Prostate gland (tissue), 2 donors: ENCODE results near the gene ZCCHC7.

Experiments
- CTCF ChIP-seq, 4 experiments: fragments of 200-600 bp in 2 of 4; fragments of 450-650 bp in 2 of 4; sonication (generic) in 2 of 4; IDR thresholded peaks; 1 replicate in 3 of 4; 2 replicates in 1 of 4; pipeline ENCODE4 v1.5.1; 2016 to 2019; ENCODE audit warnings: antibody characterized with exemption in 4 of 4, mild to moderate bottlenecking in 2 of 4, moderate library complexity in 2 of 4
- POLR2A ChIP-seq: fragments of 450-650 bp; IDR thresholded peaks from one replicate; pipeline ENCODE4 v1.6.1; 2016; ENCODE audit warnings: antibody characterized with exemption, mild to moderate bottlenecking
- POLR2AphosphoS5 ChIP-seq: sonication (generic); formaldehyde crosslinking; IDR thresholded peaks from one replicate; pipeline ENCODE4 v1.6.1; 2017; ENCODE audit warnings: antibody characterized with exemption

- TF ChIP-seq POLR2A, result no peak
- no peak for TF ChIP-seq CTCF (IDR thresholded peaks at IDR 0.05)
- TF ChIP-seq POLR2AphosphoS5, result no peak
These were observed 249.9 kb downstream of the ZCCHC7 start for GRCh38 chr9:37370282-37370681.
